NT2/D1 (cell line): Measurements from ENCODE around the gene FBH1.

Experiments
- SUZ12 ChIP-seq: IDR thresholded peaks from 2 replicates; pipeline ENCODE4 v1.6.1; 2011; ENCODE audit not compliant: insufficient read length, insufficient read depth; ENCODE audit errors: extremely low read depth
- YY1 ChIP-seq: IDR thresholded peaks from 2 replicates; pipeline ENCODE4 v1.6.1; 2011; ENCODE audit not compliant: insufficient read length, insufficient read depth

- TF ChIP-seq SUZ12 (no peak), YY1 (no peak)
Observed at GRCh38 chr10:5952731-5953385, 62.8 kb downstream of the FBH1 start.
